Caco-2 (cell line): ENCODE data around the gene LIMS1. TPM values are rescaled to one million over a fixed set of nuclear protein-coding genes. Genes with fewer than 3 reads are reported as not detected.
"Not testable (repeated sequence)": the region's sequence is repeated elsewhere in the genome, so short reads cannot be mapped to it uniquely, and the experiment has no call there.

Experiments
- BruUV-seq: library from RNA; stranded (reverse); fragments of 400-500 nt; replicated peaks from 2 replicates; lab custom pipeline; 2021; lab: Mats Ljungman, UMichigan
- CTCF ChIA-PET: fragments of 300-600 bp; sonication (Branson Sonifier 250); formaldehyde crosslinking; loops from one replicate; lab custom pipeline; 2022; ENCODE audit warnings: antibody characterized with exemption; lab: Charles Lee
- POLR2A ChIA-PET: fragments of 300-600 bp; sonication (Branson Sonifier 250); formaldehyde crosslinking; loops from one replicate; lab custom pipeline; 2022; ENCODE audit warnings: antibody characterized with exemption; lab: Charles Lee
- DNase-seq, 2 experiments: peaks; one replicate each; pipeline versions ENCODE4 v3.0.0 to v3.0.0-alpha.2; 2020 to 2022
- H3K27me3 ChIP-seq: replicated peaks from 2 replicates; pipeline ENCODE4 v1.6.0; 2011; ENCODE audit warnings: low read length; ENCODE audit not compliant: control insufficient read depth, insufficient read depth
- H3K36me3 ChIP-seq: 2 replicates; pipeline ENCODE4 v1.5.1; 2011; ENCODE audit warnings: low read length; ENCODE audit not compliant: control insufficient read depth, insufficient read depth
- H3K4me1 ChIP-seq: fragments of 250-450 bp; sonication (Bioruptor Pico); 2 replicates; pipeline ENCODE4 v1.5.1; 2020; ENCODE audit warnings: mild to moderate bottlenecking
- H3K4me3 ChIP-seq: 2 replicates; pipeline ENCODE4 v1.5.1; 2011; ENCODE audit warnings: low read depth, mild to moderate bottlenecking, control low read depth, low read length
- H3K9me3 ChIP-seq: fragments of 250-450 bp; sonication (Bioruptor Pico); 2 replicates; pipeline ENCODE4 v1.5.1; 2020; ENCODE audit warnings: mild to moderate bottlenecking, moderate library complexity
- H3K27ac Mint-ChIP-seq: one replicate; pipeline ENCODE4 v1.8.0; 2022; ENCODE audit warnings: mixed read lengths; ENCODE audit not compliant: unreplicated experiment
- H3K27me3 Mint-ChIP-seq: one replicate; pipeline ENCODE4 v1.8.0; 2022; ENCODE audit warnings: mixed read lengths; ENCODE audit not compliant: insufficient read depth, unreplicated experiment
- H3K36me3 Mint-ChIP-seq: one replicate; pipeline ENCODE4 v1.8.0; 2022; ENCODE audit warnings: mild to moderate bottlenecking, mixed read lengths; ENCODE audit not compliant: insufficient read depth, unreplicated experiment
- H3K4me1 Mint-ChIP-seq: one replicate; pipeline ENCODE4 v1.8.0; 2022; ENCODE audit warnings: low read depth, mixed read lengths; ENCODE audit not compliant: unreplicated experiment
- H3K4me3 Mint-ChIP-seq: one replicate; pipeline ENCODE4 v1.8.0; 2022; ENCODE audit warnings: mild to moderate bottlenecking, moderate library complexity, mixed read lengths; ENCODE audit not compliant: unreplicated experiment
- H3K9me3 Mint-ChIP-seq: one replicate; pipeline ENCODE4 v1.8.0; 2022; ENCODE audit warnings: mixed read lengths; ENCODE audit not compliant: unreplicated experiment
- intact Hi-C: fragments of 100-400 bp; cut with micrococcal nuclease; formaldehyde crosslinking; loops from one replicate; pipeline ENCODE4 v1.10.0; 2022; ENCODE audit not compliant: unreplicated experiment
- total RNA-seq: library from RNA; stranded (reverse); gene quantifications from 2 replicates; pipeline ENCODE4 v1.2.3, GENCODE V29; 2022

The LIMS1 gene
- total RNA-seq, 1 experiment from 2014 or later: 75.2 TPM

DNA sequence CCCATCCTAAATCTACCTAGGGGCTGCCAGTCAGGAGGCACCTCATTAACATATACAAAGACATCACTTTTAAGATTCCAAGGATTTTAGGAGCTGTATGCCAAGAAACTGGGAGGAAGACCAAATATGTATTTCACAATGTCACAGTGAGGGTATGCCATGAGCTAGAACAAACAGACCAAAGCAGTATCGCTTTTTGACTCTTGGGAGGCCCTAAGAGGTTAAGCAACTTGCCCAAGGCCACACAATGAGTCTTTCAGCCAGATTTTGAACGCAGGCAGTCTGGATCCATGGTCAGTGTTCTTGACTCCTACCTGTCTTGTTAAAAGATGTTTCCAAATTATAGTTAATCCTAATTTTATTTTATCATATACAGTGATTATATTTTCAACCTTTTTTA is 132.9 kb downstream of the LIMS1 start:
- H3K4me3 ChIP-seq, POLR2A ChIA-PET, H3K4me3 Mint-ChIP-seq, CTCF ChIA-PET, H3K4me1 ChIP-seq, DNase-seq, BruUV-seq, H3K27me3 Mint-ChIP-seq, H3K9me3 Mint-ChIP-seq, H3K27ac Mint-ChIP-seq, H3K9me3 ChIP-seq, H3K27me3 ChIP-seq, H3K36me3 Mint-ChIP-seq, H3K4me1 Mint-ChIP-seq, intact Hi-C loops, H3K36me3 ChIP-seq: not testable (repeated sequence)

- H3K36me3 Mint-ChIP-seq: peaks cover 11% of the 10 kb centered on the region
- H3K9me3 Mint-ChIP-seq, H3K27me3 ChIP-seq, H3K4me3 Mint-ChIP-seq, H3K27ac Mint-ChIP-seq, POLR2A ChIA-PET, H3K36me3 ChIP-seq, BruUV-seq, H3K4me1 Mint-ChIP-seq, DNase-seq, H3K27me3 Mint-ChIP-seq, intact Hi-C loops, H3K4me1 ChIP-seq, H3K4me3 ChIP-seq, H3K9me3 ChIP-seq, CTCF ChIA-PET: not testable (repeated sequence)
Observed at GRCh38 chr2:108670282-108670681, 136.0 kb downstream of the LIMS1 start.

DNA sequence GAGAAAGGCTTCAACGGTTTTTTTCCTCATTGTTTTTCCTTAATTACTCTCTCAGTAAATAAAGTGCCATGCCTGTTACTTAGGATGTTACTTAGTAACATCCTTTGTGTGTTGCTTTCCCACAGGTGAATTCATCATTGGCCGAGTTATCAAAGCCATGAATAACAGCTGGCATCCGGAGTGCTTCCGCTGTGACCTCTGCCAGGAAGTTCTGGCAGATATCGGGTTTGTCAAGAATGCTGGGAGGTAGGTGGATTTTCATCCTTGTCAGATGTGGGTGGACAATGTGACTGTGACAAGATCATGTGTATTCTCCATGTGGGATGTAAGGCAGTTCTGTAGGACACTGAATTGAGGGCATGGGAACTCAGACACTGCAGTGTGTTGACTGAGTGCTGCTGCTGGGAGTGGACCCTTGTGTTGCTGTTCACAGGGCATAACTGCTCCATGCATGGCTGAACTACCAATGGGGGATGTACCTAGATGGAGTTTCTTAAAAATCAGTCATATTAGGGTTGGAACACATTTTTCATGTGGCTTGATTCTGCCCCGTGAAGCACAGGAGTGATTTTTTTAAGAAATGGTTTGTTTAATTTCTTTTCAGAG is 138.0 kb downstream of the LIMS1 start:
- H3K27me3 ChIP-seq, H3K4me3 Mint-ChIP-seq, DNase-seq, intact Hi-C loops, BruUV-seq, POLR2A ChIA-PET, CTCF ChIA-PET, H3K36me3 ChIP-seq, H3K4me1 ChIP-seq, H3K4me3 ChIP-seq, H3K27me3 Mint-ChIP-seq, H3K9me3 ChIP-seq, H3K27ac Mint-ChIP-seq, H3K4me1 Mint-ChIP-seq, H3K9me3 Mint-ChIP-seq: not testable (repeated sequence)
- peaks cover 11% of the 10 kb centered on the region for H3K36me3 Mint-ChIP-seq

- H3K36me3 ChIP-seq, DNase-seq, H3K4me3 Mint-ChIP-seq, H3K9me3 ChIP-seq, H3K27ac Mint-ChIP-seq, BruUV-seq, H3K4me1 ChIP-seq, CTCF ChIA-PET, H3K27me3 ChIP-seq, H3K4me3 ChIP-seq, intact Hi-C loops, POLR2A ChIA-PET, H3K27me3 Mint-ChIP-seq, H3K4me1 Mint-ChIP-seq, H3K9me3 Mint-ChIP-seq: not testable (repeated sequence)
- peaks cover 11% of the 10 kb centered on the region for H3K36me3 Mint-ChIP-seq
Observed at GRCh38 chr2:108676522-108676921, 142.3 kb downstream of the LIMS1 start.

DNA sequence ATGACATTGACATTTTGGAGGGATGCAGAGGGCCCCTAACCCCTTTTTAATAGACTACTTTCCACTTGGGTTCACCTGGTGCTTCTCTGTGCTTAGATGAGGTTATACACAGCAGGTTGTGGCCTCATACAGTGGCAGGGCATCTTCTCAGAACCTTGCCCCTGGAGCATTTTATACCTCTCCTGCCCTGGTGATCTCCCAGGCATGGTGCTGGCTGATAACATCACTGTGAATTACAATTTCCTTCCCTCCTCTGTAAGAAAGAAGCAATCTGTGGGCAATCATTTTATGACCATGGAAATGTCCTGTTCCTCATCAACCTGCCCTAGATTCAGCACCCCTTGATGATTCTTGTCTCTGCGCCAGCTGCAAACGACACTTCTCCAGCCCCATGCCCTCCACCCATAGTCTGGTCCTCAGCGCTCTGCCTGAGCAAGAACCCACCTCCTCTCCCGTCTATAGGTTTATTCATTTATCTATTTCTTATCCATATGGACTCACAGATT is 143.0 kb downstream of the LIMS1 start:
- CTCF ChIA-PET, H3K4me3 Mint-ChIP-seq, H3K4me1 ChIP-seq, BruUV-seq, intact Hi-C loops, POLR2A ChIA-PET, DNase-seq, H3K36me3 ChIP-seq, H3K27me3 Mint-ChIP-seq, H3K9me3 Mint-ChIP-seq, H3K9me3 ChIP-seq, H3K4me1 Mint-ChIP-seq, H3K27me3 ChIP-seq, H3K4me3 ChIP-seq, H3K27ac Mint-ChIP-seq: not testable (repeated sequence)
- peaks cover 16% of the 10 kb centered on the region for H3K36me3 Mint-ChIP-seq

DNA sequence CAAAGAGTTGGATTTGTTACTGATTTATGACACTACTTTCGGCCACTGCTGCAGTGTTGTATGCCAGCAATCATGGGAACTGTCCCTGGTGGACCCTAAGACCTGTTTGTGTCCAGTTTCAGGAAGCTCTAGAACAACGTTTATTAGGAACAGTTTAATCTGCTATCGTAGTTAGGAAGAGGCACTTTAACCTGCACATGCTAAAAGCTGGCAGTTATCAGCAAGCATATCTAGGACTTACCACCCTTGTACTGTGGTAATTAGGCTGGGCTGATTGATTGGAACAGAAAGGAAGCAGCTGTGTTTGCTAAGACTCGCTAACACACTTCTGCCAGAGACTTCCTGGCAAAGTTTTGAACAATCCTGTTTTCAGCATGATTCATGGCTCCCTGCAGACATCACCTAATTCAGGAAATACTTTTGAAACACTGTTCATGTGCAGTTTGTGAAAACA is 144.0 kb downstream of the LIMS1 start:
- H3K4me1 ChIP-seq, intact Hi-C loops, H3K4me3 ChIP-seq, H3K9me3 Mint-ChIP-seq, H3K27me3 Mint-ChIP-seq, H3K9me3 ChIP-seq, H3K27ac Mint-ChIP-seq, DNase-seq, H3K27me3 ChIP-seq, H3K36me3 ChIP-seq, CTCF ChIA-PET, H3K4me3 Mint-ChIP-seq, BruUV-seq, POLR2A ChIA-PET, H3K4me1 Mint-ChIP-seq: not testable (repeated sequence)
- H3K36me3 Mint-ChIP-seq: peaks cover 13% of the 10 kb centered on the region

DNA sequence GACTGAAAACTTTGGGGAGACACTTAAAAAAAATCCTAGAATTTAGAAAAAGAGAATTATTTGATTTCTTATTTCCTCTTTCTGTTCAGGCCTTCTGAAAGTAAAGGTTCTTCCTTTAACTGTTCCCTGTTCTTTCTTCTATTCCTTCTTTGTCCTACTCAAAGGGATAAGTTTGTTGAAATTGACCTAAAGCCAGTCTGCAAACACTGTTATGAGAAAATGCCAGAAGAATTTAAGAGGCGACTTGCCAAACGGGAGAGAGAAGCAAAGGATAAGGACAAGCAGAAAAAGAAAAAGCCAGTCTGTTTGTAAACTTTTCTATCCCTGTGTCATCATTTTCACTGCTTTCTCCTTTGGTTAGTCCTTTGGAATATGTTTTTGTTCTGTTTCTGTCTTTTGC is 146.5 kb downstream of the LIMS1 start:
- H3K4me1 Mint-ChIP-seq, H3K27me3 ChIP-seq, H3K9me3 Mint-ChIP-seq, intact Hi-C loops, POLR2A ChIA-PET, CTCF ChIA-PET, H3K36me3 ChIP-seq, BruUV-seq, H3K27me3 Mint-ChIP-seq, H3K4me3 ChIP-seq, H3K27ac Mint-ChIP-seq, H3K4me1 ChIP-seq, H3K9me3 ChIP-seq, DNase-seq, H3K4me3 Mint-ChIP-seq: not testable (repeated sequence)
- peaks cover 10% of the 10 kb centered on the region for H3K36me3 Mint-ChIP-seq
